H1 (cell line): ENCODE results near the gene ZFAND3. TPM values are rescaled to one million over a fixed set of nuclear protein-coding genes. Genes with fewer than 3 reads are reported as not detected.

Source experiments
- CTCF ChIA-PET: fragments of 300-600 bp; sonication (Branson Sonifier 250); formaldehyde crosslinking; loops from one replicate; lab custom pipeline; 2021; ENCODE audit not compliant: partially characterized antibody; lab: Charles Lee
- POLR2A ChIA-PET: fragments of 300-600 bp; sonication (Branson Sonifier 250); formaldehyde crosslinking; loops from one replicate; lab custom pipeline; 2021; ENCODE audit warnings: inconsistent platforms; ENCODE audit not compliant: partially characterized antibody; lab: Charles Lee
- DNase-seq, 2 experiments: peaks; one replicate each; pipeline versions ENCODE4 v3.0.0 to v3.0.0-alpha.2; 2010 to 2022; ENCODE audit warnings: low spot score in 2 of 2, low read depth in 1 of 2, mixed read lengths in 1 of 2
- FAIRE-seq: peaks from 2 replicates; lab custom pipeline; 2011; peaks lifted over from hg19 to GRCh38; lab: Jason Lieb, UNC
- H2AFZ ChIP-seq: 2 replicates; pipeline ENCODE4 v1.8.1; 2012; ENCODE audit warnings: low read length, inconsistent platforms
- H2AK5ac ChIP-seq: 2 replicates; pipeline ENCODE4 v1.6.1; 2013; ENCODE audit warnings: low read depth, low read length
- H2BK120ac ChIP-seq: replicated peaks from 2 replicates; pipeline ENCODE3; 2013; ENCODE audit warnings: low read depth, low read length, inconsistent platforms
- H2BK12ac ChIP-seq: 2 replicates; pipeline ENCODE4 v1.6.1; 2013; ENCODE audit warnings: low read depth, low read length
- H2BK15ac ChIP-seq: 2 replicates; pipeline ENCODE4 v1.6.1; 2013; ENCODE audit warnings: low read length
- H2BK20ac ChIP-seq: 2 replicates; pipeline ENCODE4 v1.6.1; 2013; ENCODE audit warnings: low read length
- H2BK5ac ChIP-seq: 2 replicates; pipeline ENCODE4 v1.6.1; 2013; ENCODE audit warnings: low read depth, low read length
- H3K14ac ChIP-seq: 2 replicates; pipeline ENCODE4 v1.6.1; 2013; ENCODE audit warnings: inconsistent platforms; ENCODE audit not compliant: insufficient read length
- H3K18ac ChIP-seq: 2 replicates; pipeline ENCODE4 v1.6.1; 2013; ENCODE audit warnings: low read length; ENCODE audit errors: extremely low read depth
- H3K23ac ChIP-seq: 2 replicates; pipeline ENCODE4 v1.6.1; 2013; ENCODE audit warnings: inconsistent platforms; ENCODE audit not compliant: insufficient read length
- H3K23me2 ChIP-seq: 2 replicates; pipeline ENCODE4 v1.6.1; 2013; ENCODE audit warnings: low read depth, low read length
- H3K27ac ChIP-seq: 2 replicates; pipeline ENCODE4 v1.6.1; 2011; ENCODE audit warnings: low read depth, low read length, inconsistent platforms
- H3K27me3 ChIP-seq, 4 experiments: replicated peaks in 1 of 4; 1 replicate in 1 of 4; 2 replicates in 3 of 4; pipeline versions ENCODE4 v1.6.1 to v1.8.1; 2011 to 2013; ENCODE audit warnings: low read length in 3 of 4, mild to moderate bottlenecking in 3 of 4, inconsistent platforms in 2 of 4, mixed read lengths in 2 of 4, moderate library complexity in 1 of 4; ENCODE audit not compliant: control insufficient read depth in 3 of 4, insufficient read depth in 3 of 4; ENCODE audit errors: extremely low read depth in 1 of 4
- H3K36me3 ChIP-seq, 4 experiments: 2 replicates each; pipeline versions ENCODE4 v1.6.1 to v1.8.1; 2011 to 2013; ENCODE audit warnings: mild to moderate bottlenecking in 4 of 4, low read length in 3 of 4, moderate library complexity in 2 of 4, control low read depth in 1 of 4, inconsistent platforms in 1 of 4; ENCODE audit not compliant: insufficient read depth in 4 of 4, control insufficient read depth in 2 of 4
- H3K4ac ChIP-seq: replicated peaks from 2 replicates; pipeline ENCODE3; 2013; ENCODE audit warnings: low read length, low read depth, mixed read lengths, inconsistent platforms; ENCODE audit not compliant: insufficient read length
- H3K4me1 ChIP-seq, 4 experiments: replicated peaks in 1 of 4; 1 replicate in 1 of 4; 2 replicates in 3 of 4; pipeline versions ENCODE4 v1.6.1 to v1.8.1; 2011 to 2013; ENCODE audit warnings: low read length in 3 of 4, inconsistent platforms in 2 of 4, mixed read lengths in 1 of 4; ENCODE audit not compliant: insufficient read depth in 4 of 4, control insufficient read depth in 3 of 4
- H3K4me2 ChIP-seq, 2 experiments: 2 replicates each; pipeline versions ENCODE4 v1.6.1 to v1.8.1; 2011 to 2013; ENCODE audit warnings: low read depth in 2 of 2, low read length in 2 of 2, control low read depth in 1 of 2, inconsistent platforms in 1 of 2, mild to moderate bottlenecking in 1 of 2; ENCODE audit not compliant: insufficient read depth in 1 of 2
- H3K4me3 ChIP-seq, 4 experiments: fragments of 200-600, 300-600 bp in 1 of 4; sonication (generic), shearing (Covaris generic), sonication (Bioruptor Twin) in 1 of 4; 2 replicates each; pipeline versions ENCODE4 v1.5.1 to v1.8.1; 2011 to 2016; ENCODE audit warnings: low read length in 4 of 4, low read depth in 3 of 4, control low read depth in 2 of 4, inconsistent platforms in 2 of 4, mild to moderate bottlenecking in 2 of 4, mixed read lengths in 1 of 4, moderate library complexity in 1 of 4; ENCODE audit not compliant: insufficient read depth in 2 of 4; ENCODE audit errors: extremely low read depth in 1 of 4
- H3K56ac ChIP-seq: replicated peaks from 2 replicates; pipeline ENCODE3; 2013; ENCODE audit warnings: low read depth, mild to moderate bottlenecking, mixed read lengths, low read length, inconsistent platforms; ENCODE audit not compliant: insufficient read length
- H3K79me1 ChIP-seq: 2 replicates; pipeline ENCODE4 v1.6.1; 2013; ENCODE audit warnings: low read depth, low read length, control low read depth
- H3K79me2 ChIP-seq, 2 experiments: 2 replicates each; pipeline versions ENCODE4 v1.6.1 to v1.8.1; 2012 to 2013; ENCODE audit warnings: low read length in 2 of 2, mild to moderate bottlenecking in 2 of 2, inconsistent platforms in 1 of 2; ENCODE audit not compliant: insufficient read depth in 2 of 2, control insufficient read depth in 1 of 2
- H3K9ac ChIP-seq, 4 experiments: replicated peaks in 1 of 4; 1 replicate in 1 of 4; 2 replicates in 3 of 4; pipeline versions ENCODE4 v1.6.1 to v1.8.1; 2011 to 2013; ENCODE audit warnings: low read depth in 3 of 4, low read length in 3 of 4, control low read depth in 2 of 4, mild to moderate bottlenecking in 2 of 4, moderate library complexity in 2 of 4, inconsistent platforms in 1 of 4; ENCODE audit errors: extremely low read depth in 1 of 4
- H3K9me3 ChIP-seq, 2 experiments: 2 replicates each; pipeline versions ENCODE4 v1.6.1 to v1.8.1; 2012 to 2013; ENCODE audit warnings: mild to moderate bottlenecking in 2 of 2, moderate library complexity in 2 of 2, control low read depth in 1 of 2, inconsistent platforms in 1 of 2, low read depth in 1 of 2, low read length in 1 of 2, mixed read lengths in 1 of 2; ENCODE audit not compliant: insufficient read depth in 2 of 2
- H4K20me1 ChIP-seq, 2 experiments: replicated peaks in 1 of 2; 2 replicates each; pipeline versions ENCODE3 to v1.8.1; 2011 to 2013; ENCODE audit warnings: inconsistent platforms in 2 of 2, low read length in 2 of 2, mild to moderate bottlenecking in 1 of 2; ENCODE audit not compliant: insufficient read depth in 2 of 2, control insufficient read depth in 1 of 2
- H4K5ac ChIP-seq: 2 replicates; pipeline ENCODE4 v1.6.1; 2013; ENCODE audit warnings: low read length, low read depth, mixed read lengths, inconsistent platforms; ENCODE audit not compliant: insufficient read length
- H4K8ac ChIP-seq: 2 replicates; pipeline ENCODE4 v1.8.0; 2013; ENCODE audit warnings: mild to moderate bottlenecking, moderate library complexity, low read length, inconsistent platforms; ENCODE audit not compliant: insufficient read depth; ENCODE audit errors: extremely low read depth
- H4K91ac ChIP-seq: replicated peaks from 2 replicates; pipeline ENCODE3; 2013; ENCODE audit warnings: low read length, mixed read lengths, inconsistent platforms; ENCODE audit not compliant: insufficient read length
- KDM4A ChIP-seq: IDR thresholded peaks from one replicate; pipeline ENCODE4 v1.7.1; 2012; ENCODE audit warnings: low read depth, mild to moderate bottlenecking, moderate library complexity, low read length, inconsistent platforms; ENCODE audit not compliant: severe bottlenecking
- SIX5 ChIP-seq: IDR thresholded peaks from 2 replicates; pipeline ENCODE4 v1.6.1; 2011; ENCODE audit warnings: mild to moderate bottlenecking, low read depth, low read length
- WGBS, 2 experiments: shearing (Covaris generic) in 1 of 2; methylation state at CpG; one replicate each; pipeline versions ENCODE4 v1.1.6 to v1.1.7; 2013 to 2015; ENCODE audit warnings: low lambda C conversion rate in 2 of 2, mixed read lengths in 2 of 2, inconsistent platforms in 1 of 2, low coverage in 1 of 2, missing lambda C conversion rate in 1 of 2; ENCODE audit not compliant: insufficient replicate concordance in 2 of 2, insufficient coverage in 1 of 2, insufficient read length in 1 of 2; ENCODE audit errors: extremely low coverage in 1 of 2, missing lambda C conversion rate in 1 of 2; 5-methylcytosine and 5-hydroxymethylcytosine counted together
- polyA plus RNA-seq, 7 experiments: library from polyadenylated mRNA; depleted of rRNA in 3 of 7; stranded (reverse) in 5 of 7; unstranded in 2 of 7; fragments of >200 nt in 5 of 7; fragments of 200-250 nt in 2 of 7; gene quantifications; 1 replicate in 5 of 7; 2 replicates in 1 of 7; 4 replicates in 1 of 7; pipeline versions ENCODE4 v1.2.1 to v1.2.3, GENCODE V29; 2011 to 2013; ENCODE audit warnings: missing spikeins in 2 of 7, mixed read lengths in 2 of 7
- total RNA-seq: library from RNA; stranded (reverse); fragmentation: NEBNext Ultra II Directional; extraction: Animal tissue kit (Norgen Biotek cat#: 25700); gene quantifications from 2 replicates; pipeline ENCODE4 v1.2.1, GENCODE V29; 2021

The ZFAND3 gene
- total and polyA plus RNA-seq, 2 of the 8 experiments (the other 6 are each of a cell fraction or from before 2014, with no cell fraction given), result 13.0 to 51.3 TPM

DNA sequence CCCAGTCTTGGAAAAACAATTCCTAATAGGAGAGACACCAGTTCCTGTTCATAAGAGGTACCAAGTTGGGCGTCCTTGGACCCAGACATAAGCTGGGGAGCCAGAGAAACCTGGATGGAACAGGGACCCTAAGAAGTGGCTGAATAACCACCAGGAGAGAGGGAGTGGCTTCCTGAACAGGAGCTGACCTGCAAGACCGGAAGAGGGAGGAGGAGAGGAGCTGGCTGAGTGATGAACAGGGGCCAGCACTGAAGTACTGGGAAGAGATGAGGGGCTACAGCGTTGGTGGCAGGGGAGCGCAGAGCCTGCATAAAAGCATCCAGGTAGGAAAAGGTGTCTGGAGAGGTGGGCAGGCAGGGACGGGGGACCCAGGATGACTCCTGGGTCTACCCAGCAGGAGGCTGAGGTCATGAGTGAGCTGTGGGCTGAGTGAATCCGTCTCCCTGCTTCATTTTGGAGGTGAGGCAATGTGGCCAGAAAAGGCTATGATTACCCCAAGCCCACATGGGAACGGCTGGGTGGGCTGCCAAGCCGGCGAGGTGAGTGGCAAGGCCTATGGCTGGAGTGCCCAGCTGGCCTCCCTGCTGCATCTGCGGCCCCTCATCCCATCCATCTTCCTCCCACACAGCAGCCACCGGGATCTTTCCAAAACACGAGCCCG, 34.4 kb upstream of the ZFAND3 start:
- POLR2A ChIA-PET, result interaction anchor here (1.4 to 3.9 kb wide), 2 partner anchors 9 to 34 kb away, joined by 4 to 26 read pairs; partner anchors contain the start of gene ZFAND3
- H2BK15ac ChIP-seq, result peak overlapping the region; percentile 88
- H4K91ac ChIP-seq, result no peak overlapping the region
- H3K4ac ChIP-seq, result no peak overlapping the region
- H3K23me2 ChIP-seq, result peaks cover 12% of the 10 kb centered on the region
- H3K4me3 ChIP-seq, result peak overlapping the region; percentile 44 to 73 (median 66); a peak in 3 of 8 replicates
- H3K36me3 ChIP-seq, result no peaks in the 10 kb centered on the region
- no peak overlapping the region for H2AFZ ChIP-seq
- H3K14ac ChIP-seq, result no peak overlapping the region
- 74% methylated on average over 13 of the region's 13 CpGs; no CpG with 5 or more reads in 1 of the 2 experiments for WGBS, 2 experiments
- peaks cover 0 to 25% (median 15%) of the 10 kb centered on the region in 4 experiments; a peak in 6 of 7 replicates for H3K4me1 ChIP-seq
- no peak overlapping the region for H4K8ac ChIP-seq
- no peak overlapping the region for H4K5ac ChIP-seq
- no peak overlapping the region for H3K23ac ChIP-seq
- no peaks in the 10 kb centered on the region for H4K20me1 ChIP-seq
- peaks cover 0 to 18% (median 14%) of the 10 kb centered on the region in 4 experiments; a peak in 6 of 7 replicates for H3K27me3 ChIP-seq
- H3K56ac ChIP-seq, result no peak overlapping the region
- no peak for DNase-seq
- no peaks in the 10 kb centered on the region for H3K9me3 ChIP-seq
- H2BK20ac ChIP-seq, result peak overlapping the region; percentile 48; the same call in 1 of the 2 replicates
- peak overlapping the region; percentile 53 for H2AK5ac ChIP-seq
- peak; percentile 13 for TF ChIP-seq KDM4A
- TF ChIP-seq SIX5, result no peak
- H3K79me2 ChIP-seq, result no peaks in the 10 kb centered on the region
- H3K79me1 ChIP-seq, result no peaks in the 10 kb centered on the region
- no peak for FAIRE-seq
- H3K9ac ChIP-seq, result no peak overlapping the region; a peak in 1 of 7 replicates
- H3K27ac ChIP-seq, result no peak overlapping the region
- H2BK120ac ChIP-seq, result no peak overlapping the region
- no peak overlapping the region; the same call in 1 of the 2 replicates for H2BK5ac ChIP-seq
- H3K4me2 ChIP-seq, result peak overlapping the region; percentile 80 to 100; a peak in 3 of 4 replicates
- peak overlapping the region; percentile 25 for H3K18ac ChIP-seq
- H2BK12ac ChIP-seq, result peak overlapping the region; percentile 92; the same call in 1 of the 2 replicates
- CTCF ChIA-PET, result interaction anchor here (0.7 to 4.4 kb wide), 8 partner anchors 16 to 249 kb away, joined by 3 to 16 read pairs (median 3); no protein-coding TSS in a partner anchor
